ENCODE results near the gene MATR3. TPM values are rescaled to one million over a fixed set of nuclear protein-coding genes. Genes with fewer than 3 reads are reported as not detected.

Gene MATR3
- polyA plus RNA-seq, 1 experiment: 76.5 TPM

GRCh38 chr5:139364466-139364865 lies 70.9 kb downstream of the MATR3 start:
- Histone ChIP-seq H3K27me3 (ENCODE audit: control insufficient read depth, insufficient read depth, low read length) (no peaks in the 10 kb centered on the region), H3K4me3 (ENCODE audit: low read depth, low read length) (no peak overlapping the region), H3K36me3 (ENCODE audit: control insufficient read depth, insufficient read depth, low read length) (peaks cover 8% of the 10 kb centered on the region)
- ChIA-PET POLR2A (no interaction called here), CTCF (no interaction called here)
- TF ChIP-seq, protein P1, sequence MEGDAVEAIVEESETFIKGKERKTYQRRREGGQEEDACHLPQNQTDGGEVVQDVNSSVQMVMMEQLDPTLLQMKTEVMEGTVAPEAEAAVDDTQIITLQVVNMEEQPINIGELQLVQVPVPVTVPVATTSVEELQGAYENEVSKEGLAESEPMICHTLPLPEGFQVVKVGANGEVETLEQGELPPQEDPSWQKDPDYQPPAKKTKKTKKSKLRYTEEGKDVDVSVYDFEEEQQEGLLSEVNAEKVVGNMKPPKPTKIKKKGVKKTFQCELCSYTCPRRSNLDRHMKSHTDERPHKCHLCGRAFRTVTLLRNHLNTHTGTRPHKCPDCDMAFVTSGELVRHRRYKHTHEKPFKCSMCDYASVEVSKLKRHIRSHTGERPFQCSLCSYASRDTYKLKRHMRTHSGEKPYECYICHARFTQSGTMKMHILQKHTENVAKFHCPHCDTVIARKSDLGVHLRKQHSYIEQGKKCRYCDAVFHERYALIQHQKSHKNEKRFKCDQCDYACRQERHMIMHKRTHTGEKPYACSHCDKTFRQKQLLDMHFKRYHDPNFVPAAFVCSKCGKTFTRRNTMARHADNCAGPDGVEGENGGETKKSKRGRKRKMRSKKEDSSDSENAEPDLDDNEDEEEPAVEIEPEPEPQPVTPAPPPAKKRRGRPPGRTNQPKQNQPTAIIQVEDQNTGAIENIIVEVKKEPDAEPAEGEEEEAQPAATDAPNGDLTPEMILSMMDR (IDR thresholded peaks at IDR 0.05; ENCODE audit: insufficient read depth, low read depth, low read length): no peak
- no peak for DNase-seq (ENCODE audit: low read depth)

GRCh38 chr5:139368613-139369012 lies 75.1 kb downstream of the MATR3 start:
- no peak for DNase-seq (ENCODE audit: low read depth)
- Histone ChIP-seq H3K4me3 (ENCODE audit: low read depth, low read length) (no peak overlapping the region), H3K27me3 (ENCODE audit: control insufficient read depth, insufficient read depth, low read length) (no peaks in the 10 kb centered on the region), H3K36me3 (ENCODE audit: control insufficient read depth, insufficient read depth, low read length) (peaks cover 8% of the 10 kb centered on the region)
- TF ChIP-seq, protein P1 (IDR thresholded peaks at IDR 0.05; ENCODE audit: insufficient read depth, low read depth, low read length): no peak
- CTCF ChIA-PET: no interaction called here
- POLR2A ChIA-PET: no interaction called here

- Histone ChIP-seq H3K27me3 (ENCODE audit: control insufficient read depth, insufficient read depth, low read length) (no peaks in the 10 kb centered on the region), H3K4me3 (ENCODE audit: low read depth, low read length) (no peak overlapping the region), H3K36me3 (ENCODE audit: control insufficient read depth, insufficient read depth, low read length) (peaks cover 4% of the 10 kb centered on the region)
- ChIA-PET CTCF (interaction anchor here (1.6 kb wide), 1 partner anchor 8 kb away, joined by 3 read pairs; no protein-coding TSS in a partner anchor), POLR2A (interaction anchor here (0.6 to 0.7 kb wide), 2 partner anchors 25 to 35 kb away, joined by 3 to 4 read pairs; partner anchors contain the start of gene SPATA24)
- TF ChIP-seq, protein P1 (IDR thresholded peaks at IDR 0.05; ENCODE audit: insufficient read depth, low read depth, low read length): no peak
- no peak for DNase-seq (ENCODE audit: low read depth)
Measured at GRCh38 chr5:139369181-139369580, 75.6 kb downstream of the MATR3 start.

DNA sequence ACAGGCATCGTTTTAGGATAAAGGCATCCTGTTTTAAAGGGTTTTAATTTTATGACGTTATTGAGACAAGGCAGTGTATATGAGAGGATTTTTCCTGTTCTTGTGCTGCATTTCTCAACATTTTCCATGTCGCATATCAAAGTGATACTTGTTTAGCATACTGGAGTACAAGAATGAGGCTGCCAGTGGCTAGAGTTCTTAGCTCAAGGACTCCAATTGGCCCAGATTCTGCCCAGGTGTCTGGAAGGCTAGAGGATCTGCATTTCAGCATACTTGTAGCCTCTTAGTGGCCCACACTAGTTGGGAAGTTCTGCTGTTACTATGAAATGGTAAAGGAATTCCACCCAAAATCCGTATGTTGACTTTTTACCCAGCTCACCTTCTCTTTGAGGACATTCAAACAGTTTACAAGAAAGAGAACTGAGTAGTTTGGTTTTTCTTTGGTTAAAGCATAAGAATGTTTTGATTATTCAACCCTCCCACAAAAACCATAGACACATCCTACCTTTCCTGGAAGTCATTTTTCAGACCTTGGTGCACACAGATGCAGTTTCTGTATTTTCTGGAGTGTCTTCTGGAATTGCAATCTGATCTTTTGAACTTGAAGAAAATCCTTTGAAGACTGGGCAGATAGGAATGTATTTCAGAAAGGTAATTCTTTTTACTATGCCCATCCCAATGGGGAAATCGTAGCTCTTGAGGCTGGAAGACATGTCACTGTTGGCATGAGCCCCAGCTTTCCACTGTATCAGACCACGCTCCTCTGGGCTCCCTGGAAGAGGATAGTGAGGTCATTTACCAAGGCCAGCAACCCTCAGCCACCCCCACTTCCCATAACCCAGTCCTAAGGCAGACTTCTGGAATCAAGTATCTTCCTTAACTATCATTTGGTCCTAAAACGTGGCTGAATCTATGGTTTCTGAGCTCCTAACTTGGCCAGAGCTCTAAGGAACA lies 78.2 kb downstream of the MATR3 start:
- TF ChIP-seq, protein P1 (IDR thresholded peaks at IDR 0.05; ENCODE audit: insufficient read depth, low read depth, low read length): no peak
- Histone ChIP-seq H3K27me3 (ENCODE audit: control insufficient read depth, insufficient read depth, low read length) (no peaks in the 10 kb centered on the region), H3K36me3 (ENCODE audit: control insufficient read depth, insufficient read depth, low read length) (peaks cover 3% of the 10 kb centered on the region), H3K4me3 (ENCODE audit: low read depth, low read length) (no peak overlapping the region)
- POLR2A ChIA-PET: no interaction called here
- no peak for DNase-seq (ENCODE audit: low read depth)
- CTCF ChIA-PET: interaction anchor here (0.8 kb wide), 1 partner anchor 1157 kb away, joined by 3 read pairs; no protein-coding TSS in a partner anchor

GRCh38 chr5:139374909-139375308 lies 81.4 kb downstream of the MATR3 start:
- DNase-seq (ENCODE audit: low read depth): no peak
- ChIA-PET CTCF (interaction anchor here (1.0 kb wide), 1 partner anchor 14 kb away, joined by 3 read pairs; no protein-coding TSS in a partner anchor), POLR2A (no interaction called here)
- TF ChIP-seq, protein P1 (IDR thresholded peaks at IDR 0.05; ENCODE audit: insufficient read depth, low read depth, low read length): no peak
- H3K27me3 ChIP-seq (ENCODE audit: control insufficient read depth, insufficient read depth, low read length): no peaks in the 10 kb centered on the region
- H3K36me3 ChIP-seq (ENCODE audit: control insufficient read depth, insufficient read depth, low read length): no peaks in the 10 kb centered on the region; the same call in none of the 2 replicates
- no peak overlapping the region for H3K4me3 ChIP-seq (ENCODE audit: low read depth, low read length)
